OCI-LY3 (cell line): ENCODE results near the gene BRAT1.
A peak's percentile ranks its signal among the peaks of the same experiment; 100 is the strongest.

Experiments
- H2AFZ ChIP-seq: fragments of 200-600, 300-600 bp; shearing (Covaris generic); 2 replicates; pipeline ENCODE4 v1.6.0; 2014; ENCODE audit warnings: antibody characterized with exemption, low read depth, low read length
- H3K27ac ChIP-seq: fragments of 200-600, 300-600 bp; sonication (generic); 2 replicates; pipeline ENCODE4 v1.5.1; 2014; ENCODE audit warnings: mild to moderate bottlenecking, low read length, moderate library complexity, mixed read lengths
- H3K27me3 ChIP-seq: fragments of 200-600, 300-600 bp; sonication (generic); 2 replicates; pipeline ENCODE4 v1.6.1; 2014; ENCODE audit warnings: low read depth, low read length, mixed read lengths
- H3K36me3 ChIP-seq: fragments of 200-600, 300-600 bp; sonication (generic); replicated peaks from 2 replicates; pipeline ENCODE3; 2014; ENCODE audit warnings: low read depth, low read length, mixed read lengths
- H3K4me1 ChIP-seq: fragments of 300-600, 200-600 bp; sonication (generic); 2 replicates; pipeline ENCODE4 v1.6.1; 2014; ENCODE audit warnings: low read length, mixed read lengths
- H3K4me2 ChIP-seq: fragments of 200-600, 300-600 bp; sonication (generic); 2 replicates; pipeline ENCODE4 v1.6.1; 2014; ENCODE audit warnings: low read length, mixed read lengths
- H3K4me3 ChIP-seq: fragments of 300-600, 200-600 bp; sonication (generic); 2 replicates; pipeline ENCODE4 v1.5.1; 2014; ENCODE audit warnings: antibody characterized with exemption, mild to moderate bottlenecking, low read length, moderate library complexity
- H3K79me2 ChIP-seq: fragments of 300-600, 200-600 bp; shearing (Covaris generic); 2 replicates; pipeline ENCODE4 v1.6.1; 2014; ENCODE audit warnings: mild to moderate bottlenecking, low read length, mixed read lengths
- H3K9ac ChIP-seq: fragments of 300-600, 200-600 bp; shearing (Covaris generic); 2 replicates; pipeline ENCODE4 v1.6.0; 2014; ENCODE audit warnings: mild to moderate bottlenecking, low read length, moderate library complexity
- H3K9me3 ChIP-seq: fragments of 200-600, 300-600 bp; shearing (Covaris generic); 2 replicates; pipeline ENCODE4 v1.6.1; 2014; ENCODE audit warnings: low read length, mixed read lengths; ENCODE audit not compliant: insufficient read depth
- H4K20me1 ChIP-seq: fragments of 200-600, 300-600 bp; sonication (generic); 2 replicates; pipeline ENCODE4 v1.6.1; 2016; ENCODE audit warnings: low read length, mixed read lengths; ENCODE audit not compliant: insufficient read depth
- EZH2phosphoT487 ChIP-seq: fragments of 200-600 bp; shearing (Covaris generic); IDR thresholded peaks from 2 replicates; pipeline ENCODE4 v1.6.1; 2018; ENCODE audit warnings: antibody characterized with exemption, mixed run types, low read depth
- TF ChIP-seq, protein P1 (sequence below): fragments of 200-600, 300-600 bp; sonication (generic); IDR thresholded peaks from 2 replicates; pipeline ENCODE4 v1.5.1; 2014; ENCODE audit warnings: antibody characterized with exemption, low read length, low read depth

The BRAT1 gene

GRCh38 chr7:2521341-2521745 lies 34.0 kb downstream of the BRAT1 start:
- Histone ChIP-seq H3K4me3 (peak overlapping the region; percentile 100), H3K27ac (peak overlapping the region; percentile 88), H3K4me1 (peaks cover 60% of the 10 kb centered on the region)

GRCh38 chr7:2520761-2521290 lies 34.5 kb downstream of the BRAT1 start:
- TF ChIP-seq, protein P1, sequence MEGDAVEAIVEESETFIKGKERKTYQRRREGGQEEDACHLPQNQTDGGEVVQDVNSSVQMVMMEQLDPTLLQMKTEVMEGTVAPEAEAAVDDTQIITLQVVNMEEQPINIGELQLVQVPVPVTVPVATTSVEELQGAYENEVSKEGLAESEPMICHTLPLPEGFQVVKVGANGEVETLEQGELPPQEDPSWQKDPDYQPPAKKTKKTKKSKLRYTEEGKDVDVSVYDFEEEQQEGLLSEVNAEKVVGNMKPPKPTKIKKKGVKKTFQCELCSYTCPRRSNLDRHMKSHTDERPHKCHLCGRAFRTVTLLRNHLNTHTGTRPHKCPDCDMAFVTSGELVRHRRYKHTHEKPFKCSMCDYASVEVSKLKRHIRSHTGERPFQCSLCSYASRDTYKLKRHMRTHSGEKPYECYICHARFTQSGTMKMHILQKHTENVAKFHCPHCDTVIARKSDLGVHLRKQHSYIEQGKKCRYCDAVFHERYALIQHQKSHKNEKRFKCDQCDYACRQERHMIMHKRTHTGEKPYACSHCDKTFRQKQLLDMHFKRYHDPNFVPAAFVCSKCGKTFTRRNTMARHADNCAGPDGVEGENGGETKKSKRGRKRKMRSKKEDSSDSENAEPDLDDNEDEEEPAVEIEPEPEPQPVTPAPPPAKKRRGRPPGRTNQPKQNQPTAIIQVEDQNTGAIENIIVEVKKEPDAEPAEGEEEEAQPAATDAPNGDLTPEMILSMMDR: no peak
- no peak for TF ChIP-seq EZH2phosphoT487
- H3K4me1 ChIP-seq: peaks cover 55% of the 10 kb centered on the region
- peaks cover 58% of the 10 kb centered on the region for H3K79me2 ChIP-seq
- peak overlapping the region; percentile 78 for H3K9ac ChIP-seq
- peak overlapping the region; percentile 100 for H3K4me3 ChIP-seq
- peak overlapping the region; percentile 88 for H3K27ac ChIP-seq
- no peak overlapping the region for H2AFZ ChIP-seq
- peak overlapping the region; percentile 97 for H3K4me2 ChIP-seq
- no peaks in the 10 kb centered on the region for H3K9me3 ChIP-seq
- H3K36me3 ChIP-seq: peaks cover 26% of the 10 kb centered on the region
- H3K27me3 ChIP-seq: no peaks in the 10 kb centered on the region
- H4K20me1 ChIP-seq: peaks cover 43% of the 10 kb centered on the region

More at GRCh38 chr7:2521341-2521745, 34.0 kb downstream of the BRAT1 start:
- no peaks in the 10 kb centered on the region for H3K9me3 ChIP-seq
- H3K4me2 ChIP-seq: peak overlapping the region; percentile 97
- H4K20me1 ChIP-seq: peaks cover 47% of the 10 kb centered on the region
- peaks cover 58% of the 10 kb centered on the region for H3K79me2 ChIP-seq
- no peaks in the 10 kb centered on the region for H3K27me3 ChIP-seq
- no peak overlapping the region for H2AFZ ChIP-seq
- H3K36me3 ChIP-seq: peaks cover 26% of the 10 kb centered on the region
- TF ChIP-seq EZH2phosphoT487: no peak
- peak overlapping the region; percentile 78 for H3K9ac ChIP-seq

- Histone ChIP-seq H3K4me3 (peak overlapping the region; percentile 100), H4K20me1 (peaks cover 37% of the 10 kb centered on the region), H3K9me3 (no peaks in the 10 kb centered on the region), H3K4me2 (peak overlapping the region; percentile 97), H3K79me2 (peaks cover 56% of the 10 kb centered on the region), H2AFZ (no peak overlapping the region), H3K9ac (peak overlapping the region; percentile 78), H3K36me3 (peaks cover 20% of the 10 kb centered on the region), H3K27me3 (no peaks in the 10 kb centered on the region), H3K4me1 (peaks cover 49% of the 10 kb centered on the region), H3K27ac (peak overlapping the region; percentile 88)
- no peak for TF ChIP-seq EZH2phosphoT487
- TF ChIP-seq, protein P1: no peak
Measured at GRCh38 chr7:2520131-2520760, 35.1 kb downstream of the BRAT1 start.

DNA sequence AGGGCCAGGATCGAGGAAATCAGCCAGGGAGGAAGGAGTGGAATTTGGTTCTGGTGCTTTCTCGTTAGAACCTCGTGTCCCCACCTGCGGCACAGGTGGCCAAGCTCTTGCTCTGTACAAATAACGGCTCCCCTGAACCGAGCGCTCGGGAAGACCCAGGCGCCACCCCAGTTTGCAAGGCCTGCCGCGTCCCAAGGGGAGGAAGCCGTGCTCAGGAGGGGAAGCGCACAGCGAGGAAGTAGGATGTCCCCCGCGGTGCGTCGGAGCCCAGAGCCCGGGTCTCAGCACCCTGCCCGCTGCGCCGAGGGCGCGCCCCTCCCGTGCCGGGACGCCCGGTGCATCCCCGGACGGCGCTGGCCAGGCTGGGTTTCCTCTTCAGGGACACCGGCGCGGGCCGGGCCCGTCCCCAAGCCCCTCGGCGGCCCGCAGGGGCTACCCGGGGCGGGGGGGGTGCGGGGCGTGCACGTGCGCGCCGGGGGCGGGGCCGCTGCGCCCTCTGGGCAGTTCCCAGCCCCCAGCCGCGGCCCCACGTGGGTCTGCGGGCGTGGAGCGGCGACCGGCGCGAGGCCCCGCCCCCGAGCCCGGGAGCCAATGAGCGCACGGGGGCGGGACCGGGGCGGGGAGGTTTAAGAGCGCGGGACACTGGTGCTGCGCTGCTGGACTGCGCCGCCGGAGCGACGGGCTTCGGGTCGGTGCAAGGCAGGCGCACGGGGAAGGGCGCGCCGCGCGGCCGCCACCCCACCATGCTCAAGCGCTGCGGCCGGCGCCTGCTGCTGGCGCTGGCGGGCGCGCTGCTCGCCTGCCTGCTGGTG lies 36.0 kb downstream of the BRAT1 start, which contains the start of gene LFNG:
TSS of gene LFNG (plus strand) at position 656 of the 812 bp plus-strand sequence. CDS start at position 744, 88 bp downstream.
- Histone ChIP-seq H3K79me2 (peaks cover 47% of the 10 kb centered on the region), H3K4me1 (peaks cover 40% of the 10 kb centered on the region), H3K9me3 (no peaks in the 10 kb centered on the region), H3K27ac (peak within 1 kb of the TSS; percentile 88), H3K36me3 (peaks cover 16% of the 10 kb centered on the region), H3K4me2 (peak within 1 kb of the TSS; percentile 99), H3K4me3 (peak within 1 kb of the TSS; percentile 100), H2AFZ (no peak within 1 kb of the TSS), H3K9ac (peak within 1 kb of the TSS; percentile 89), H3K27me3 (no peaks in the 10 kb centered on the region), H4K20me1 (peaks cover 28% of the 10 kb centered on the region)
- TF ChIP-seq, protein P1: no peak
- no peak for TF ChIP-seq EZH2phosphoT487
